Pancreas (tissue), 10 donors: ENCODE results near the gene FOXRED2. TPM values are rescaled to one million over a fixed set of nuclear protein-coding genes. Genes with fewer than 3 reads are reported as not detected.

ENCODE experiments used
- ATAC-seq, 4 donors: fragments of 200-7000 bp; cut with Tn5 transposase; one replicate each; pipeline versions ENCODE4 v1.8.0 to v1.9.1; 2020; ENCODE audit warnings: mild to moderate bottlenecking in 4 of 4, moderate library complexity in 4 of 4
- DNase-seq, 6 donors: peaks; one replicate each; pipeline ENCODE4 v3.0.0-alpha.2; 2020
- FAIRE-seq: peaks from 2 replicates; lab custom pipeline; 2012; peaks lifted over from hg19 to GRCh38; lab: Jason Lieb, UNC
- H3K27ac ChIP-seq, 4 donors: fragments of 200-600 bp; sonication (generic); 1 replicate in 3 of 4; 2 replicates in 1 of 4; pipeline versions ENCODE4 v1.5.0 to v1.8.0; 2020
- H3K27me3 ChIP-seq, 4 donors: fragments of 200-600 bp; one replicate each; pipeline ENCODE4 v1.8.0; 2021
- H3K36me3 ChIP-seq, 3 donors: fragments of 200-600 bp; sonication (generic) in 1 of 3; one replicate each; pipeline versions ENCODE4 v1.5.0 to v1.8.0; 2020 to 2021
- H3K4me1 ChIP-seq, 3 donors: fragments of 200-600 bp; one replicate each; pipeline ENCODE4 v1.8.0; 2021
- H3K4me3 ChIP-seq, 4 donors: fragments of 200-600 bp; sonication (generic) in 2 of 4; one replicate each; pipeline versions ENCODE4 v1.5.0 to v1.8.0; 2020 to 2021
- H3K9me3 ChIP-seq, 4 donors: fragments of 200-600 bp; one replicate each; pipeline ENCODE4 v1.8.0; 2021
- CTCF ChIP-seq, 4 donors: fragments of 200-600 bp; sonication (generic) in 3 of 4; IDR thresholded peaks; one replicate each; pipeline versions ENCODE4 v1.5.0 to v1.8.0; 2021; ENCODE audit warnings: antibody characterized with exemption in 4 of 4
- WGBS, 2 donors: extraction: QIAGEN DNeasy Blood & Tissue Kit; methylation state at CpG; one replicate each; pipeline ENCODE4 v1.1.7; 2013; 5-methylcytosine and 5-hydroxymethylcytosine counted together
- intact Hi-C, 3 donors: fragments of 100-400 bp; cut with DNase I; formaldehyde crosslinking; loops; one replicate each; pipeline versions ENCODE4 v1.11.1 to v1.14.2; 2022
- polyA plus RNA-seq, 2 donors: library from polyadenylated mRNA; stranded (reverse); fragments of 200-250 nt; gene quantifications; one replicate each; pipeline ENCODE4 v1.2.3, GENCODE V29; 2013
- total RNA-seq, 6 donors: library from RNA; stranded (reverse); fragmentation: NEBNext Ultra II Directional in 4 of 6; extraction: Animal tissue kit (Norgen Biotek cat#: 25700) in 4 of 6; gene quantifications; one replicate each; pipeline versions ENCODE4 v1.2.1 to v1.2.4, GENCODE V29; 2021 to 2023
- donor health status: healthy with polysubstance abuse.
- donor health status: DM: no; HTN: no; CAD: no; lungs with moderate emphysema.
- donor health status: DM: no; HTN: no; CAD: no.
- donor health status: control.
- donor health status: control.
- donor health status: Bipolar disorder and iron deficiency.
- donor health status: DM: yes; HTN: yes; CAD: no.
- donor health status: DM: no; HTN: no; CAD: no.
- donor health status: DM: no; HTN: no; CAD: no.
- donor health status: DM: yes; HTN: yes; CAD: no.

FOXRED2 gene
- 1 to 10 TPM; 3.9 to 6.0 (median 5.3) TPM for total RNA-seq
- polyA plus RNA-seq, result 1 to 10 TPM; 2.0 to 3.5 TPM

GRCh38 chr22:36506637-36507517 is at the start of gene FOXRED2:
FOXRED2 (minus strand) TSS chr22:36507040; CDS start chr22:36506422, 618 bp downstream.
- peak; percentile 91 to 95 (median 94) for ATAC-seq
- Histone ChIP-seq H3K9me3 (no peaks in the 10 kb centered on the region), H3K27ac (peak within 1 kb of the TSS; percentile 32 to 73 (median 67)), H3K36me3 (peaks cover 0 to 18% (median 9%) of the 10 kb centered on the region in 3 donors), H3K27me3 (no peaks in the 10 kb centered on the region), H3K4me3 (peak within 1 kb of the TSS; percentile 48 to 66 (median 60)), H3K4me1 (peaks cover 0 to 7% (median 5%) of the 10 kb centered on the region in 3 donors)
- intact Hi-C loops, result no loop called here
- no peak for FAIRE-seq
- 5 to 6% methylated on average over 74 to 75 of the region's 75 CpGs for WGBS, 2 donors
- peak; percentile 83 to 96 (median 92) for DNase-seq
- no peak for TF ChIP-seq CTCF (IDR thresholded peaks at IDR 0.05)

GRCh38 chr22:36554098-36554497 is 47.3 kb upstream of the FOXRED2 start:
- intact Hi-C loops, result loop anchor here in 1 of 3 donors (10.0 kb wide), 1 partner anchor 211 kb away; no protein-coding TSS in a partner anchor
- no peak for FAIRE-seq
- no peaks in the 10 kb centered on the region for H3K9me3 ChIP-seq
- no peak for DNase-seq
- no peak for TF ChIP-seq CTCF (IDR thresholded peaks at IDR 0.05)
- 57 to 59% methylated on average over 5 of the region's 5 CpGs for WGBS, 2 donors
- H3K27me3 ChIP-seq, result no peaks in the 10 kb centered on the region
- no peak for ATAC-seq
- H3K4me3 ChIP-seq, result no peak overlapping the region
- H3K4me1 ChIP-seq, result no peaks in the 10 kb centered on the region
- no peaks in the 10 kb centered on the region for H3K36me3 ChIP-seq
- H3K27ac ChIP-seq, result no peak overlapping the region

GRCh38 chr22:36552289-36552688 is 45.4 kb upstream of the FOXRED2 start:
- no peak for FAIRE-seq
- no peaks in the 10 kb centered on the region for H3K9me3 ChIP-seq
- no peak for TF ChIP-seq CTCF (IDR thresholded peaks at IDR 0.05)
- 63 to 71% methylated on average over 1 of the region's 1 CpG for WGBS, 2 donors
- ATAC-seq, result peak in 2 of 4 donors; percentile 19 to 29
- no peaks in the 10 kb centered on the region for H3K27me3 ChIP-seq
- no peak overlapping the region for H3K27ac ChIP-seq
- no peaks in the 10 kb centered on the region for H3K4me1 ChIP-seq
- no peak overlapping the region for H3K4me3 ChIP-seq
- DNase-seq, result no peak
- intact Hi-C loops, result loop anchor here in 1 of 3 donors (10.0 kb wide), 1 partner anchor 213 kb away; no protein-coding TSS in a partner anchor
- no peaks in the 10 kb centered on the region for H3K36me3 ChIP-seq

- Histone ChIP-seq H3K36me3 (no peaks in the 10 kb centered on the region), H3K4me3 (no peak overlapping the region), H3K4me1 (peaks cover 0 to 3% (median 0%) of the 10 kb centered on the region in 3 donors), H3K27me3 (no peaks in the 10 kb centered on the region), H3K9me3 (no peaks in the 10 kb centered on the region), H3K27ac (no peak overlapping the region)
- ATAC-seq (no peak), FAIRE-seq (no peak), DNase-seq (no peak)
- TF ChIP-seq CTCF (IDR thresholded peaks at IDR 0.05), result no peak
- intact Hi-C loops, result loop anchor here in 1 of 3 donors (10.0 kb wide), 1 partner anchor 214 kb away; no protein-coding TSS in a partner anchor
- 31 to 36% methylated on average over 13 of the region's 13 CpGs for WGBS, 2 donors
Observed at GRCh38 chr22:36550701-36551495, 44.1 kb upstream of the FOXRED2 start.
